HCT116 (cell line): Measurements from ENCODE around the gene SPTBN4. TPM values are rescaled to one million over a fixed set of nuclear protein-coding genes. Genes with fewer than 3 reads are reported as not detected.

Experiments
- ATAC-seq: fragments of 200-7000 bp; cut with Tn5 transposase; 2 replicates; pipeline ENCODE4 v1.9.1; 2020; ENCODE audit warnings: mild to moderate bottlenecking, moderate library complexity
- BruUV-seq: library from RNA; stranded (reverse); fragments of 400-500 nt; replicated peaks from 2 replicates; lab custom pipeline; 2021; lab: Mats Ljungman, UMichigan
- CTCF ChIA-PET: fragments of 300-600 bp; sonication (Branson Sonifier 250); formaldehyde crosslinking; loops from one replicate; lab custom pipeline; 2021; ENCODE audit warnings: antibody characterized with exemption; lab: Charles Lee
- POLR2A ChIA-PET: fragments of 300-600, 350-600 bp; sonication (Branson Sonifier 250); formaldehyde crosslinking; loops from one replicate; lab custom pipeline; 2021; ENCODE audit warnings: antibody characterized with exemption; lab: Charles Lee
- RAD21 ChIA-PET, 2 experiments: fragments of 300-600 bp; sonication (Branson Sonifier 250); formaldehyde crosslinking; loops; one replicate each; lab custom pipeline; 2023; ENCODE audit warnings: low total read pairs in 2 of 2; ENCODE audit not compliant: uncharacterized antibody in 2 of 2, unreplicated experiment in 2 of 2, low non-redundant PET in 1 of 2; lab: Charles Lee
- DNase-seq: peaks from one replicate; pipeline ENCODE4 v3.0.0-alpha.2; 2010; ENCODE audit warnings: low read depth, low spot score
- H2AFZ ChIP-seq: fragments of 200-600 bp; shearing (Covaris generic), sonication (generic); 2 replicates; pipeline ENCODE4 v1.6.1; 2017; ENCODE audit warnings: low read depth, mixed run types, mixed read lengths, antibody characterized with exemption, low read length; ENCODE audit not compliant: poor library complexity, severe bottlenecking
- H3K27ac ChIP-seq: 2 replicates; pipeline ENCODE4 v1.5.1; 2012; ENCODE audit warnings: low read depth, low read length
- H3K27me3 ChIP-seq: fragments of 200-600 bp; sonication (generic); 2 replicates; pipeline ENCODE4 v1.6.1; 2016; ENCODE audit warnings: mixed run types, low read length, mixed read lengths; ENCODE audit not compliant: insufficient read depth
- H3K36me3 ChIP-seq, 2 experiments: fragments of 200-500 bp in 1 of 2; fragments of 200-600 bp in 1 of 2; sonication (Bioruptor generic) in 1 of 2; sonication (generic) in 1 of 2; 2 replicates each; pipeline versions ENCODE4 v1.5.1 to v1.6.1; 2014 to 2016; ENCODE audit warnings: low read length in 2 of 2, inconsistent platforms in 1 of 2, mixed read lengths in 1 of 2, mixed run types in 1 of 2; ENCODE audit not compliant: insufficient read depth in 2 of 2, control insufficient read depth in 1 of 2
- H3K4me1 ChIP-seq, 2 experiments: fragments of 200-600 bp in 1 of 2; sonication (generic) in 1 of 2; 2 replicates each; pipeline versions ENCODE4 v1.5.1 to v1.6.1; 2012 to 2017; ENCODE audit warnings: low read length in 2 of 2, inconsistent platforms in 1 of 2, mild to moderate bottlenecking in 1 of 2, mixed read lengths in 1 of 2, mixed run types in 1 of 2, moderate library complexity in 1 of 2; ENCODE audit not compliant: insufficient read depth in 2 of 2, control insufficient read depth in 1 of 2
- H3K4me2 ChIP-seq: fragments of 200-600 bp; sonication (generic); 2 replicates; pipeline ENCODE4 v1.6.1; 2017; ENCODE audit warnings: mixed run types, low read length, mixed read lengths
- H3K4me3 ChIP-seq, 2 experiments: fragments of 200-600 bp in 1 of 2; sonication (generic) in 1 of 2; replicated peaks in 1 of 2; 2 replicates each; pipeline ENCODE4 v1.5.1; 2011 to 2016; ENCODE audit warnings: low read length in 2 of 2, control low read depth in 1 of 2, low read depth in 1 of 2, mild to moderate bottlenecking in 1 of 2, mixed read lengths in 1 of 2, mixed run types in 1 of 2
- H3K79me2 ChIP-seq: fragments of 200-600 bp; sonication (generic); 2 replicates; pipeline ENCODE4 v1.6.1; 2017; ENCODE audit warnings: mild to moderate bottlenecking, mixed run types, low read length, moderate library complexity, mixed read lengths; ENCODE audit not compliant: insufficient read depth
- H3K9ac ChIP-seq: fragments of 200-600 bp; sonication (generic); 2 replicates; pipeline ENCODE4 v1.6.1; 2016; ENCODE audit warnings: low read length, mixed read lengths
- H3K9me2 ChIP-seq: fragments of 200-600 bp; sonication (generic), shearing (Covaris generic); 2 replicates; pipeline ENCODE4 v1.6.1; 2017; ENCODE audit warnings: mixed run types, mild to moderate bottlenecking, moderate library complexity; ENCODE audit not compliant: insufficient read depth
- H3K9me3 ChIP-seq, 2 experiments: fragments of 200-500 bp in 1 of 2; fragments of 200-600 bp in 1 of 2; sonication (Bioruptor generic) in 1 of 2; sonication (generic) in 1 of 2; 2 replicates each; pipeline ENCODE4 v1.6.1; 2014 to 2017; ENCODE audit warnings: low read length in 2 of 2, mixed read lengths in 2 of 2, inconsistent platforms in 1 of 2, low read depth in 1 of 2, mild to moderate bottlenecking in 1 of 2, mixed run types in 1 of 2, moderate library complexity in 1 of 2; ENCODE audit not compliant: control insufficient read depth in 1 of 2, insufficient read depth in 1 of 2
- H4K20me1 ChIP-seq: fragments of 200-600 bp; sonication (generic), shearing (Covaris generic); 2 replicates; pipeline ENCODE4 v1.6.1; 2017; ENCODE audit warnings: mixed run types, mild to moderate bottlenecking, moderate library complexity; ENCODE audit not compliant: insufficient read depth
- CBX3 ChIP-seq: IDR thresholded peaks from 2 replicates; pipeline ENCODE4 v1.6.1; 2012; ENCODE audit warnings: low read depth
- CEBPB ChIP-seq: IDR thresholded peaks from 2 replicates; pipeline ENCODE4 v1.6.1; 2012; ENCODE audit warnings: low read depth
- ELF1 ChIP-seq: IDR thresholded peaks from 2 replicates; pipeline ENCODE4 v1.6.1; 2012; ENCODE audit warnings: low read depth, borderline replicate concordance
- EZH2 ChIP-seq: fragments of 200-600 bp; sonication (generic); IDR thresholded peaks from 2 replicates; pipeline ENCODE4 v1.6.1; 2017; ENCODE audit warnings: antibody characterized with exemption, mixed run types
- FOSL1 ChIP-seq: IDR thresholded peaks from 2 replicates; pipeline ENCODE4 v1.6.1; 2012; ENCODE audit warnings: low read depth
- POLR2A ChIP-seq: IDR thresholded peaks from 2 replicates; pipeline ENCODE4 v1.7.0; 2011; ENCODE audit warnings: borderline replicate concordance; ENCODE audit not compliant: insufficient read depth, insufficient read length; ENCODE audit errors: extremely low read depth
- POLR2AphosphoS5 ChIP-seq: IDR thresholded peaks from 2 replicates; pipeline ENCODE4 v1.6.1; 2011; ENCODE audit warnings: mild to moderate bottlenecking, low read depth, low read length, moderate library complexity
- RAD21 ChIP-seq: IDR thresholded peaks from 2 replicates; pipeline ENCODE4 v1.6.1; 2012; ENCODE audit warnings: low read depth, mild to moderate bottlenecking
- SIN3A ChIP-seq: IDR thresholded peaks from 2 replicates; pipeline ENCODE4 v1.6.1; 2012; ENCODE audit warnings: low read depth
- SP1 ChIP-seq: IDR thresholded peaks from 2 replicates; pipeline ENCODE4 v1.6.1; 2012; ENCODE audit warnings: low read depth
- SRF ChIP-seq: IDR thresholded peaks from 2 replicates; pipeline ENCODE4 v1.6.1; 2012; ENCODE audit warnings: low read depth
- TCF7L2 ChIP-seq: IDR thresholded peaks from 2 replicates; pipeline ENCODE4 v1.7.0; 2011; ENCODE audit warnings: borderline replicate concordance, inconsistent platforms; ENCODE audit not compliant: insufficient read depth, insufficient read length; ENCODE audit errors: extremely low read depth
- intact Hi-C: fragments of 100-400 bp; cut with micrococcal nuclease; formaldehyde crosslinking; loops from 2 replicates; pipeline ENCODE4 v1.10.0; 2022
- total RNA-seq: library from RNA; stranded (reverse); gene quantifications from one replicate; pipeline ENCODE4 v1.2.1, GENCODE V29; 2021; ENCODE audit not compliant: unreplicated experiment
- TF ChIP-seq, protein P1 (sequence below): IDR thresholded peaks from 2 replicates; pipeline ENCODE4 v1.6.1; 2012
- TF ChIP-seq, protein P2 (sequence below): IDR thresholded peaks from 2 replicates; pipeline ENCODE4 v1.6.1; 2011; ENCODE audit warnings: mild to moderate bottlenecking, low read length, moderate library complexity; ENCODE audit not compliant: insufficient replicate concordance; ENCODE audit errors: extremely low read depth
- TF ChIP-seq, protein P3 (sequence below): IDR thresholded peaks from 2 replicates; pipeline ENCODE4 v1.6.1; 2012; ENCODE audit warnings: low read depth

Gene SPTBN4
- total RNA-seq, 1 experiment from 2014 or later = 4.6 TPM

DNA sequence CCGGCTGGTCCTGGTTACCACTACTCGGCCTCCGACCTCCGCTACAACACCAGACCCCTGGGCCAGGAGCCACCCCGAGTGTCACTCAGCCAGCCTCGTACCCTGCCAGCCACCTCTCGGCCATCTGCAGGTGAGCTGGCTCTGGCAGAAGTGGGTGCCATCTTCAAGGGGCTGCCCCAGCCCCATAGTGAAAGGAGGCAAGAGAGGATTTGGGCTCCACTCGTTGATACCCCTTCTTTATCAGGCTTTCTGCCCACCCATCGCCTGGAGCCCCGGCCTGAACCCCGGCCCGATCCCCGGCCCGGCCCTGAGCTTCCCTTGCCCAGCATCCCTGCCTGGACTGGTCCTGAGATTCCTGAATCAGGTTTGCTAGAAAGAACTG, 141.4 kb downstream of the SPTBN4 start:
- H3K27ac ChIP-seq = peak overlapping the region; percentile 38; the same call in 1 of the 2 replicates
- peak overlapping the region; percentile 95 for H3K4me2 ChIP-seq
- H3K27me3 ChIP-seq = no peaks in the 10 kb centered on the region
- no peak for TF ChIP-seq TCF7L2
- TF ChIP-seq, all 23 proteins: peak for 0
- Histone ChIP-seq H3K36me3 (0 out of 4 replicates have a peak, but pooled peaks cover 3 to 9% of the 10 kb centered on the region in 2 experiments), H3K79me2 (peaks cover 4% of the 10 kb centered on the region; the same call in 1 of the 2 replicates), H3K9me3 (no peaks in the 10 kb centered on the region), H3K9ac (no peak overlapping the region), H2AFZ (no peak overlapping the region), H3K4me3 (no peak overlapping the region), H3K4me1 (peaks cover 50 to 98% of the 10 kb centered on the region in 2 experiments), H3K9me2 (no peaks in the 10 kb centered on the region), H4K20me1 (no peaks in the 10 kb centered on the region)
- no peak for DNase-seq
- no TSS peak for BruUV-seq
- ChIA-PET CTCF (interaction anchor here (1.5 kb wide), 1 partner anchor 27 kb away, joined by 5 read pairs; no protein-coding TSS in a partner anchor), POLR2A (no interaction called here), RAD21 (no interaction called here)
- intact Hi-C loops = loop anchor here (10.0 kb wide), 1 partner anchor 463 kb away; no protein-coding TSS in a partner anchor
- ATAC-seq = no peak

DNA sequence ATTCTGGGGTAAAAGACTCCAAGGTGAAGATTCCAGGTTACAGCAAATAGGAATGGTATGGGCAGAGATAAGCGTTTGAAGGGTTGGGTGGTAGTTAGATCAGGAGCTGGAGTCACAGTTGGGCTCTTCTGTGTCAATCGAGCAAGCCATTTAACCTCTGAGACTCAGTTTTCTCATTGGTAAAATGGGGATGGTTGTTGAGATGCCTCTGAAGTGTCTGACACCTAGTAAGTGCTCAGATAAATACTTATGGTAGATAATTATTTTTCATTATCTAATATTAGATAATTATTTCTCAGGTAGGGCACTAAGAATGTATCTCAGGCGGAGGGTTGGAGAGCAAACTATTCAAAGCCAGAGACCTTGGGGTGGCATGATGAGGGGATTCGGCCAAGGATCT, 142.2 kb downstream of the SPTBN4 start:
- H3K36me3 ChIP-seq = 0 out of 4 replicates have a peak, but pooled peaks cover 3 to 9% of the 10 kb centered on the region in 2 experiments
- TF ChIP-seq SIN3A = no peak
- no peak for TF ChIP-seq CBX3
- TF ChIP-seq, protein P1, sequence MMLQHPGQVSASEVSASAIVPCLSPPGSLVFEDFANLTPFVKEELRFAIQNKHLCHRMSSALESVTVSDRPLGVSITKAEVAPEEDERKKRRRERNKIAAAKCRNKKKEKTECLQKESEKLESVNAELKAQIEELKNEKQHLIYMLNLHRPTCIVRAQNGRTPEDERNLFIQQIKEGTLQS = no peak
- TF ChIP-seq, protein P2, sequence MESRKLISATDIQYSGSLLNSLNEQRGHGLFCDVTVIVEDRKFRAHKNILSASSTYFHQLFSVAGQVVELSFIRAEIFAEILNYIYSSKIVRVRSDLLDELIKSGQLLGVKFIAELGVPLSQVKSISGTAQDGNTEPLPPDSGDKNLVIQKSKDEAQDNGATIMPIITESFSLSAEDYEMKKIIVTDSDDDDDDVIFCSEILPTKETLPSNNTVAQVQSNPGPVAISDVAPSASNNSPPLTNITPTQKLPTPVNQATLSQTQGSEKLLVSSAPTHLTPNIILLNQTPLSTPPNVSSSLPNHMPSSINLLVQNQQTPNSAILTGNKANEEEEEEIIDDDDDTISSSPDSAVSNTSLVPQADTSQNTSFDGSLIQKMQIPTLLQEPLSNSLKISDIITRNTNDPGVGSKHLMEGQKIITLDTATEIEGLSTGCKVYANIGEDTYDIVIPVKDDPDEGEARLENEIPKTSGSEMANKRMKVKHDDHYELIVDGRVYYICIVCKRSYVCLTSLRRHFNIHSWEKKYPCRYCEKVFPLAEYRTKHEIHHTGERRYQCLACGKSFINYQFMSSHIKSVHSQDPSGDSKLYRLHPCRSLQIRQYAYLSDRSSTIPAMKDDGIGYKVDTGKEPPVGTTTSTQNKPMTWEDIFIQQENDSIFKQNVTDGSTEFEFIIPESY = no peak
- TF ChIP-seq, protein P3, sequence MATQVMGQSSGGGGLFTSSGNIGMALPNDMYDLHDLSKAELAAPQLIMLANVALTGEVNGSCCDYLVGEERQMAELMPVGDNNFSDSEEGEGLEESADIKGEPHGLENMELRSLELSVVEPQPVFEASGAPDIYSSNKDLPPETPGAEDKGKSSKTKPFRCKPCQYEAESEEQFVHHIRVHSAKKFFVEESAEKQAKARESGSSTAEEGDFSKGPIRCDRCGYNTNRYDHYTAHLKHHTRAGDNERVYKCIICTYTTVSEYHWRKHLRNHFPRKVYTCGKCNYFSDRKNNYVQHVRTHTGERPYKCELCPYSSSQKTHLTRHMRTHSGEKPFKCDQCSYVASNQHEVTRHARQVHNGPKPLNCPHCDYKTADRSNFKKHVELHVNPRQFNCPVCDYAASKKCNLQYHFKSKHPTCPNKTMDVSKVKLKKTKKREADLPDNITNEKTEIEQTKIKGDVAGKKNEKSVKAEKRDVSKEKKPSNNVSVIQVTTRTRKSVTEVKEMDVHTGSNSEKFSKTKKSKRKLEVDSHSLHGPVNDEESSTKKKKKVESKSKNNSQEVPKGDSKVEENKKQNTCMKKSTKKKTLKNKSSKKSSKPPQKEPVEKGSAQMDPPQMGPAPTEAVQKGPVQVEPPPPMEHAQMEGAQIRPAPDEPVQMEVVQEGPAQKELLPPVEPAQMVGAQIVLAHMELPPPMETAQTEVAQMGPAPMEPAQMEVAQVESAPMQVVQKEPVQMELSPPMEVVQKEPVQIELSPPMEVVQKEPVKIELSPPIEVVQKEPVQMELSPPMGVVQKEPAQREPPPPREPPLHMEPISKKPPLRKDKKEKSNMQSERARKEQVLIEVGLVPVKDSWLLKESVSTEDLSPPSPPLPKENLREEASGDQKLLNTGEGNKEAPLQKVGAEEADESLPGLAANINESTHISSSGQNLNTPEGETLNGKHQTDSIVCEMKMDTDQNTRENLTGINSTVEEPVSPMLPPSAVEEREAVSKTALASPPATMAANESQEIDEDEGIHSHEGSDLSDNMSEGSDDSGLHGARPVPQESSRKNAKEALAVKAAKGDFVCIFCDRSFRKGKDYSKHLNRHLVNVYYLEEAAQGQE = no peak
- no peak for TF ChIP-seq EZH2
- no peak for TF ChIP-seq POLR2A
- TF ChIP-seq RAD21 = no peak
- no peak for TF ChIP-seq SRF
- no peak for TF ChIP-seq SP1
- no peak for TF ChIP-seq FOSL1
- no peak for TF ChIP-seq CEBPB
- no peak for TF ChIP-seq ELF1
- TF ChIP-seq POLR2AphosphoS5 = no peak

More for the DNA sequence above, 142.2 kb downstream of the SPTBN4 start:
- TSS peak; percentile 29 for BruUV-seq
- ChIA-PET CTCF (interaction anchor here (1.0 to 1.5 kb wide), 2 partner anchors 26 to 304 kb away, joined by 3 to 5 read pairs; no protein-coding TSS in a partner anchor), RAD21 (no interaction called here), POLR2A (no interaction called here)
- Histone ChIP-seq H3K79me2 (peaks cover 4% of the 10 kb centered on the region; the same call in 1 of the 2 replicates), H3K9me3 (no peaks in the 10 kb centered on the region), H3K9me2 (no peaks in the 10 kb centered on the region), H3K27me3 (no peaks in the 10 kb centered on the region), H3K9ac (peak overlapping the region; percentile 74), H3K4me2 (peak overlapping the region; percentile 95), H4K20me1 (no peaks in the 10 kb centered on the region), H3K27ac (peak overlapping the region; percentile 85), H3K4me1 (peaks cover 47 to 97% of the 10 kb centered on the region in 2 experiments), H3K4me3 (peak overlapping the region; percentile 61 to 67), H2AFZ (no peak overlapping the region)
- no peak for DNase-seq
- ATAC-seq = no peak
- intact Hi-C loops = loop anchor here (10.0 kb wide), 1 partner anchor 464 kb away; no protein-coding TSS in a partner anchor
